Tibial artery (tissue), 4 donors: Measurements from ENCODE around the gene AVPR2.

Experiments used
- DNase-seq, 2 donors: peaks; one replicate each; pipeline ENCODE4 v3.0.0-alpha.2; 2019
- H3K27ac ChIP-seq, 2 donors: fragments of 200-600 bp; sonication (generic) in 1 of 2; 1 replicate in 1 of 2; 2 replicates in 1 of 2; pipeline ENCODE4 v1.5.1; 2018 to 2019; ENCODE audit warnings: mild to moderate bottlenecking in 1 of 2
- H3K27me3 ChIP-seq, 2 donors: fragments of 200-600 bp; sonication (generic) in 1 of 2; one replicate each; pipeline versions ENCODE4 v1.5.1 to v1.6.0; 2016 to 2019
- H3K36me3 ChIP-seq, 3 donors: fragments of 200-600 bp; sonication (generic) in 2 of 3; one replicate each; pipeline ENCODE4 v1.5.1; 2016 to 2019; ENCODE audit warnings: mild to moderate bottlenecking in 2 of 3
- H3K4me1 ChIP-seq, 4 donors: fragments of 200-600 bp; sonication (generic) in 2 of 4; 1 replicate in 3 of 4; 2 replicates in 1 of 4; pipeline ENCODE4 v1.5.1; 2016 to 2019
- H3K4me3 ChIP-seq, 2 donors: fragments of 200-600 bp; sonication (generic) in 1 of 2; 1 replicate in 1 of 2; 2 replicates in 1 of 2; pipeline ENCODE4 v1.5.1; 2018 to 2019; ENCODE audit warnings: mild to moderate bottlenecking in 2 of 2
- H3K9me3 ChIP-seq, 3 donors: fragments of 200-600 bp; sonication (generic) in 1 of 3; one replicate each; pipeline ENCODE4 v1.5.1; 2016 to 2019
- CTCF ChIP-seq, 2 experiments: fragments of 200-600 bp in 1 of 2; fragments of 450-650 bp in 1 of 2; IDR thresholded peaks; one replicate each; pipeline ENCODE4 v1.5.1; 2017 to 2019; ENCODE audit warnings: antibody characterized with exemption in 2 of 2, mild to moderate bottlenecking in 1 of 2, moderate library complexity in 1 of 2
- intact Hi-C: fragments of 100-400 bp; cut with DNase I; formaldehyde crosslinking; loops from one replicate; pipeline ENCODE4 v1.15.0; 2023; ENCODE audit warnings: low total_unique reads

Gene AVPR2

GRCh38 chrX:153862369-153863250, 41.9 kb upstream of the AVPR2 start:
- no peak for DNase-seq
- peaks cover 0 to 7% of the 10 kb centered on the region in 2 donors for H3K27me3 ChIP-seq

GRCh38 chrX:153863251-153863991, 41.1 kb upstream of the AVPR2 start:
- no peaks in the 10 kb centered on the region for H3K36me3 ChIP-seq
- intact Hi-C loops: no loop called here
- no peak overlapping the region for H3K27ac ChIP-seq
- H3K9me3 ChIP-seq: peaks cover 0 to 4% (median 0%) of the 10 kb centered on the region in 3 donors
- peaks cover 0 to 7% of the 10 kb centered on the region in 2 donors for H3K27me3 ChIP-seq
- H3K4me3 ChIP-seq: no peak overlapping the region
- no peak for DNase-seq
- TF ChIP-seq CTCF (IDR thresholded peaks at IDR 0.05): no peak
- H3K4me1 ChIP-seq: no peaks in the 10 kb centered on the region

More at GRCh38 chrX:153862369-153863250, 41.9 kb upstream of the AVPR2 start:
- intact Hi-C loops: no loop called here
- Histone ChIP-seq H3K27ac (no peak overlapping the region), H3K4me1 (no peaks in the 10 kb centered on the region), H3K36me3 (no peaks in the 10 kb centered on the region), H3K4me3 (no peak overlapping the region), H3K9me3 (peaks cover 0 to 4% (median 0%) of the 10 kb centered on the region in 3 donors)
- no peak for TF ChIP-seq CTCF (IDR thresholded peaks at IDR 0.05)

- DNase-seq: no peak
- intact Hi-C loops: no loop called here
- Histone ChIP-seq H3K27ac (no peak overlapping the region), H3K4me3 (no peak overlapping the region), H3K9me3 (no peaks in the 10 kb centered on the region), H3K36me3 (no peaks in the 10 kb centered on the region), H3K4me1 (no peaks in the 10 kb centered on the region), H3K27me3 (peaks cover 0 to 7% of the 10 kb centered on the region in 2 donors)
- TF ChIP-seq CTCF (IDR thresholded peaks at IDR 0.05): no peak
Observed at GRCh38 chrX:153864101-153864500, 40.4 kb upstream of the AVPR2 start.

- H3K27ac ChIP-seq: no peak overlapping the region
- H3K27me3 ChIP-seq: peaks cover 0 to 7% of the 10 kb centered on the region in 2 donors
- intact Hi-C loops: no loop called here
- TF ChIP-seq CTCF (IDR thresholded peaks at IDR 0.05): no peak
- no peak overlapping the region for H3K4me3 ChIP-seq
- DNase-seq: no peak
- H3K4me1 ChIP-seq: no peaks in the 10 kb centered on the region
- no peaks in the 10 kb centered on the region for H3K36me3 ChIP-seq
- no peaks in the 10 kb centered on the region for H3K9me3 ChIP-seq
Observed at GRCh38 chrX:153864561-153865320, 39.7 kb upstream of the AVPR2 start.

- Histone ChIP-seq H3K9me3 (no peaks in the 10 kb centered on the region), H3K4me1 (no peaks in the 10 kb centered on the region), H3K36me3 (no peaks in the 10 kb centered on the region), H3K27ac (no peak overlapping the region), H3K27me3 (peaks cover 0 to 9% of the 10 kb centered on the region in 2 donors), H3K4me3 (no peak overlapping the region)
- intact Hi-C loops: no loop called here
- TF ChIP-seq CTCF (IDR thresholded peaks at IDR 0.05): no peak
- no peak for DNase-seq
Observed at GRCh38 chrX:153865321-153865580, 39.2 kb upstream of the AVPR2 start.
